ENCODE measurements around the gene IER2.

IER2 gene

DNA sequence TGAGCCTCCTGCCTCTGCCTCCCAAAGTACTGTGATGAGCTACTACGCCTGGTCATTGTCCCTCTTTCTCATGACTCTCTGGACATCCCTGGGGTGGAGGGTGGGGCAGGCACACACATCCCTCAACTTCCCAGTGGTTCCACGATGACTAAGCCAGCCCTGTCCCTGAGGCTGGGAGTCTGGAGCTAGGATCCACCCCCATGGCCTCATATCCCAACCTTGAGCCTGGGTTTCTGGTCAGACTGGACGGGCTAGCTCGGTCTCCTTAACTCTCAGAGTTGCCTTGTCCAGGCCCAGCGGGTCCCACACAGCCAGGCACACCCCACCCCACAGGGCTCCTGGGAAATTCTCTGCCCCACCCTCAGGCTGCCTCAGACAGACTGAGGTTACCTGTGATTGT is 19.6 kb downstream of the IER2 start:
- H3K27me3 ChIP-seq (ENCODE audit: insufficient read depth, low read length): no peaks in the 10 kb centered on the region
- no peak overlapping the region for H2AFZ ChIP-seq (ENCODE audit: low read length)
- no peak overlapping the region for H3K4me3 ChIP-seq (ENCODE audit: low read depth, low read length, poor library complexity, severe bottlenecking)
- peaks cover 26% of the 10 kb centered on the region for H3K4me1 ChIP-seq (ENCODE audit: insufficient read depth, low read length, severe bottlenecking)
- no peaks in the 10 kb centered on the region for H3K9me2 ChIP-seq (ENCODE audit: low read depth, low read length)
- H3K9ac ChIP-seq (ENCODE audit: low read length): no peak overlapping the region
- no peaks in the 10 kb centered on the region for H3F3A ChIP-seq (ENCODE audit: insufficient read depth, low read length)
- H3K9me3 ChIP-seq (ENCODE audit: low read length): no peaks in the 10 kb centered on the region
- H4K20me1 ChIP-seq (ENCODE audit: insufficient read depth, low read length): no peaks in the 10 kb centered on the region
- H3K36me3 ChIP-seq (ENCODE audit: insufficient read depth, low read length): no peaks in the 10 kb centered on the region
- no peak overlapping the region for H3K4me2 ChIP-seq (ENCODE audit: low read length)
- no peak overlapping the region for H3K27ac ChIP-seq (ENCODE audit: low read depth, low read length, poor library complexity, severe bottlenecking)
- no peak for TF ChIP-seq EZH2 (IDR thresholded peaks at IDR 0.05; ENCODE audit: borderline replicate concordance, low read length)
- TF ChIP-seq, protein P1, sequence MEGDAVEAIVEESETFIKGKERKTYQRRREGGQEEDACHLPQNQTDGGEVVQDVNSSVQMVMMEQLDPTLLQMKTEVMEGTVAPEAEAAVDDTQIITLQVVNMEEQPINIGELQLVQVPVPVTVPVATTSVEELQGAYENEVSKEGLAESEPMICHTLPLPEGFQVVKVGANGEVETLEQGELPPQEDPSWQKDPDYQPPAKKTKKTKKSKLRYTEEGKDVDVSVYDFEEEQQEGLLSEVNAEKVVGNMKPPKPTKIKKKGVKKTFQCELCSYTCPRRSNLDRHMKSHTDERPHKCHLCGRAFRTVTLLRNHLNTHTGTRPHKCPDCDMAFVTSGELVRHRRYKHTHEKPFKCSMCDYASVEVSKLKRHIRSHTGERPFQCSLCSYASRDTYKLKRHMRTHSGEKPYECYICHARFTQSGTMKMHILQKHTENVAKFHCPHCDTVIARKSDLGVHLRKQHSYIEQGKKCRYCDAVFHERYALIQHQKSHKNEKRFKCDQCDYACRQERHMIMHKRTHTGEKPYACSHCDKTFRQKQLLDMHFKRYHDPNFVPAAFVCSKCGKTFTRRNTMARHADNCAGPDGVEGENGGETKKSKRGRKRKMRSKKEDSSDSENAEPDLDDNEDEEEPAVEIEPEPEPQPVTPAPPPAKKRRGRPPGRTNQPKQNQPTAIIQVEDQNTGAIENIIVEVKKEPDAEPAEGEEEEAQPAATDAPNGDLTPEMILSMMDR (IDR thresholded peaks at IDR 0.05; ENCODE audit: low read length): no peak
- no peaks in the 10 kb centered on the region for H3K79me2 ChIP-seq (ENCODE audit: insufficient read depth, low read length)

DNA sequence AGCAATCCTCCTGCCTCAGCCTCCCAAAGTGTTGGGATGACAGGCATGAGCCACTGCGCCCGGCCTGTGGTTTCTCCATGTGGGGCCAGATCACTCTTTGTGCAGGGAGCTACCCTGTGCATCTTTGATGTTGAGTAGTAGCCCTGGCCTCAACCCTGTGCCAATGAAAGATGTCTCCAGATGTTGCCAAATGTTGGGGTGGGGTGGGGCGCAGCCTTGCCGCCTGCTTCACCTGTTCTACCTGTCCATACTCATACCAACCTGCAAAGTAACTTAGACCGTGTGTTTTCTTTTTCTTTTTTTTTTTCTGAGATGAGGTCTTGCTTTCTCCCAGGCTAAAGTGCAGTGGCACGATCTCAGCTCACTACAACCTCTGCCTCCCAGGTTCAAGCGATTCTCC is 20.9 kb downstream of the IER2 start:
- Histone ChIP-seq H3F3A (ENCODE audit: insufficient read depth, low read length) (no peaks in the 10 kb centered on the region), H3K4me2 (ENCODE audit: low read length) (no peak overlapping the region), H3K36me3 (ENCODE audit: insufficient read depth, low read length) (no peaks in the 10 kb centered on the region), H3K27ac (ENCODE audit: low read depth, low read length, poor library complexity, severe bottlenecking) (no peak overlapping the region), H3K9ac (ENCODE audit: low read length) (no peak overlapping the region), H3K9me3 (ENCODE audit: low read length) (no peaks in the 10 kb centered on the region), H3K27me3 (ENCODE audit: insufficient read depth, low read length) (no peaks in the 10 kb centered on the region), H2AFZ (ENCODE audit: low read length) (no peak overlapping the region), H4K20me1 (ENCODE audit: insufficient read depth, low read length) (no peaks in the 10 kb centered on the region), H3K4me1 (ENCODE audit: insufficient read depth, low read length, severe bottlenecking) (peaks cover 26% of the 10 kb centered on the region), H3K9me2 (ENCODE audit: low read depth, low read length) (no peaks in the 10 kb centered on the region), H3K4me3 (ENCODE audit: low read depth, low read length, poor library complexity, severe bottlenecking) (no peak overlapping the region), H3K79me2 (ENCODE audit: insufficient read depth, low read length) (no peaks in the 10 kb centered on the region)
- TF ChIP-seq, protein P1 (IDR thresholded peaks at IDR 0.05; ENCODE audit: low read length): no peak
- no peak for TF ChIP-seq EZH2 (IDR thresholded peaks at IDR 0.05; ENCODE audit: borderline replicate concordance, low read length)

DNA sequence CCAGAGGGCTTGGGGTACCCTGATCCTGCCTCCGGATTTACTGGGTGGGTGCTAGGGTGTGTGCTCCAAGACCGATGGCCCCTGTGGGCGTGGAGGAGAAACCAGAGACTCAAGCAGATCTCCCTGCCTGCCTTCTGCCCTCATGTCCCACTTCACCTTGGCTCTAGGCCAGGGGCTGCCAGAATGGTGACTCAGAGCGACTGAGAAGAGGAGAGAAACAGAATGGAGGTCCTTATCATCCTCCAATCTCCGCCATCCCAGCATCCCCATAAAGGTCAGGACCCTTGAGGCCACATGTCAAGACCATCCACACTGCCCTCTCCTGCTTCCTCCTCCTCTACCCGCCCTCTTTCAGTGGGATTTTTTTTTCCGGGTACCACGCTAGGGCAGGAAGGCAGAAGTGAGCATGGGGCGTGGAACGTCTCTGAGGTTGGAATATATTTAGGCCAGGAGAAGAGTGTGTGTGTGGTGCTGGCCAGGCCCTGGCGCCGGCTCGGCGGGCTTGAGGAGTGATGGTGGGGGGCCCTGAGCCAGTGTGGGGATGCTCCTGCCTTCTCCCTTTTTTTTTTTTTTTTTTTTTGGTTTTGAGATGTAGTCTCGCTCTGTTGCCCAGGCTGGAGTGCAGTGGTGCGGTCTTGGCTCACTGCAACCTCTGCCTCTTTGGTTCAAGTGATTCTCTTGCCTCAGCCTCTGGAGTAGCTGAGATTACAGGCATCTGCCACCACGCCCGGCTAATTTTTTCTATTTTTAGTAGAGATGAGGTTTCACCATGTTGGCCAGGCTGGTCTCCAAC is 22.3 kb downstream of the IER2 start:
- Histone ChIP-seq H3K4me1 (ENCODE audit: insufficient read depth, low read length, severe bottlenecking) (peaks cover 16% of the 10 kb centered on the region), H4K20me1 (ENCODE audit: insufficient read depth, low read length) (no peaks in the 10 kb centered on the region), H3K9me2 (ENCODE audit: low read depth, low read length) (no peaks in the 10 kb centered on the region), H3K27me3 (ENCODE audit: insufficient read depth, low read length) (no peaks in the 10 kb centered on the region), H3K9me3 (ENCODE audit: low read length) (no peaks in the 10 kb centered on the region), H3F3A (ENCODE audit: insufficient read depth, low read length) (no peaks in the 10 kb centered on the region), H2AFZ (ENCODE audit: low read length) (no peak overlapping the region), H3K4me3 (ENCODE audit: low read depth, low read length, poor library complexity, severe bottlenecking) (no peak overlapping the region), H3K36me3 (ENCODE audit: insufficient read depth, low read length) (no peaks in the 10 kb centered on the region), H3K27ac (ENCODE audit: low read depth, low read length, poor library complexity, severe bottlenecking) (no peak overlapping the region), H3K4me2 (ENCODE audit: low read length) (no peak overlapping the region), H3K79me2 (ENCODE audit: insufficient read depth, low read length) (no peaks in the 10 kb centered on the region), H3K9ac (ENCODE audit: low read length) (no peak overlapping the region)
- TF ChIP-seq EZH2 (IDR thresholded peaks at IDR 0.05; ENCODE audit: borderline replicate concordance, low read length): no peak
- TF ChIP-seq, protein P1 (IDR thresholded peaks at IDR 0.05; ENCODE audit: low read length): no peak
